Left ventricle myocardium inferior (tissue), 1 donor: Measurements from ENCODE around the gene FNDC1. TPM values are rescaled to one million over a fixed set of nuclear protein-coding genes. Genes with fewer than 3 reads are reported as not detected.
"Not testable (repeated sequence)": the region's sequence is repeated elsewhere in the genome, so short reads cannot be mapped to it uniquely, and the experiment has no call there.

Source experiments
- DNase-seq: peaks from one replicate; pipeline ENCODE4 v3.0.0-alpha.2; 2020
- H3K27ac ChIP-seq: fragments of 200-600 bp; replicated peaks from 2 replicates; pipeline ENCODE4 v1.8.0; 2021
- H3K27me3 ChIP-seq: fragments of 200-600 bp; 2 replicates; pipeline ENCODE4 v1.8.0; 2021; ENCODE audit warnings: low read depth
- H3K36me3 ChIP-seq: fragments of 200-600 bp; 2 replicates; pipeline ENCODE4 v1.8.0; 2021
- H3K4me1 ChIP-seq: fragments of 200-600 bp; 2 replicates; pipeline ENCODE4 v1.8.0; 2021
- H3K4me3 ChIP-seq: fragments of 200-600 bp; 2 replicates; pipeline ENCODE4 v1.8.0; 2021; ENCODE audit warnings: mild to moderate bottlenecking, moderate library complexity
- H3K9me3 ChIP-seq: fragments of 200-600 bp; replicated peaks from 2 replicates; pipeline ENCODE4 v1.8.0; 2021
- CTCF ChIP-seq: fragments of 200-600 bp; IDR thresholded peaks from 2 replicates; pipeline ENCODE4 v1.8.0; 2021; ENCODE audit warnings: antibody characterized with exemption, mild to moderate bottlenecking, borderline replicate concordance
- intact Hi-C: fragments of 100-400 bp; cut with micrococcal nuclease; formaldehyde crosslinking; loops from one replicate; pipeline ENCODE4 v1.11.0; 2022
- long read RNA-seq: library from polyadenylated mRNA; unstranded; transcript quantifications from one replicate; pipeline ENCODE4 v2.0.0, GENCODE V29; 2021
- total RNA-seq: library from RNA; stranded (reverse); fragmentation: NEBNext Ultra II Directional; extraction: Animal tissue kit (Norgen Biotek cat#: 25700); gene quantifications from one replicate; pipeline ENCODE4 v1.2.1, GENCODE V29; 2021
- donor health status: DM: no; HTN: yes; CAD: no; lungs with severe emphysema.

Gene FNDC1
- 1.8 TPM for total RNA-seq
- long read RNA-seq, result 0 reads

GRCh38 chr6:159169193-159169555 is at the start of gene FNDC1:
FNDC1 (plus strand) TSS chr6:159169400; CDS start chr6:159169597, 197 bp downstream.
- intact Hi-C loops, result no loop called here
- TF ChIP-seq CTCF, result no peak
- Histone ChIP-seq H3K27ac (peak within 1 kb of the TSS; percentile 41), H3K36me3 (no peaks in the 10 kb centered on the region), H3K4me3 (peak within 1 kb of the TSS; percentile 63), H3K27me3 (peaks cover 96% of the 10 kb centered on the region), H3K9me3 (no peaks in the 10 kb centered on the region), H3K4me1 (peaks cover 26% of the 10 kb centered on the region)
- DNase-seq, result peak; percentile 38

DNA sequence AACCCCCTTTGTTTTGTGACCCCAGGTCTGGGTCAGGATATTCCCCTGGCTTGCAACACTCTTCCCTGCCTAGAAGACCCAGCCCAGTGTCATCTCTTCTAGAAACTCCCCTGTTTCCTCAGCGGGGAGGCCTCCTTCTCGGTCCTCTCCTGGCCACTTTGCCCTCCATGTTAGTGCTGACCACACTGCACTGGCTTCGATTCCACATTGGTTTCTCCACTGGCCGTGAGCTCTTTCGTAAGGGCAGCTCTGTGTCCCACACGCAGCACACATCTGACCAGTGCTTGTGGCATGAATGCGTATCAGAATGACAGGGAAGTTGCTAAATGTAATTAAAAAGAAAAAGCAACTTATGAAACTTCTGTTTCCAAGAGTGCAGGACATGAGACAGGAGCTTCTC is 49.4 kb upstream of the FNDC1 start:
- Histone ChIP-seq H3K9me3 (no peaks in the 10 kb centered on the region), H3K27me3 (no peaks in the 10 kb centered on the region), H3K4me1 (peaks cover 39% of the 10 kb centered on the region), H3K4me3 (no peak overlapping the region), H3K36me3 (no peaks in the 10 kb centered on the region), H3K27ac (no peak overlapping the region)
- TF ChIP-seq CTCF, result no peak
- intact Hi-C loops, result no loop called here
- no peak for DNase-seq

- Histone ChIP-seq H3K9me3 (no peaks in the 10 kb centered on the region), H3K4me3 (no peak overlapping the region), H3K27ac (peak overlapping the region; percentile 82), H3K4me1 (peaks cover 49% of the 10 kb centered on the region), H3K27me3 (no peaks in the 10 kb centered on the region), H3K36me3 (no peaks in the 10 kb centered on the region)
- no peak for TF ChIP-seq CTCF
- no peak for DNase-seq
- intact Hi-C loops, result no loop called here
Observed at GRCh38 chr6:159121486-159121885, 47.7 kb upstream of the FNDC1 start.

GRCh38 chr6:159122453-159122852 is 46.7 kb upstream of the FNDC1 start:
- peaks cover 52% of the 10 kb centered on the region for H3K4me1 ChIP-seq

DNA sequence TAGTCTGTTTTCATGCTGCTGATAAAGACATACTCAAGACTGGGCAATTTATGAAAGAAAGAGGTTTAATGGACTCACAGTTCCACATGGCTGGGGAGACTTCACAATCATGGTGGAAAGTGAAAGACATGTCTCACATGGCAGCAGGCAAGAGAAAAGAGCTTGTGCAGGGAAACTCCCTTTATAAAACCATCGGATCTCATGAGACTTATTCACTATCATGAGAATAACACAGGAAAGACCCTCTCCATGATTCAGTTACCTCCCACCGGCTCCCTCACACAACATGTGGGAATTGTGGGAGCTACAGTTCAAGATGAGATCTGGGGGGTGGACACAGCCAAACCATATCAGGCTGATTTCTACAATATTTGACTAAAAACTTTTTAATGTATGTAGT is 45.4 kb upstream of the FNDC1 start:
- H3K9me3 ChIP-seq, H3K4me3 ChIP-seq, DNase-seq, H3K36me3 ChIP-seq, intact Hi-C loops, H3K27me3 ChIP-seq: not testable (repeated sequence)
- H3K27ac ChIP-seq, result peak overlapping the region; percentile 82
- H3K4me1 ChIP-seq, result peaks cover 53% of the 10 kb centered on the region

More at GRCh38 chr6:159122453-159122852, 46.7 kb upstream of the FNDC1 start:
- DNase-seq, result no peak
- intact Hi-C loops, result no loop called here
- Histone ChIP-seq H3K9me3 (no peaks in the 10 kb centered on the region), H3K4me3 (no peak overlapping the region), H3K36me3 (no peaks in the 10 kb centered on the region), H3K27ac (peak overlapping the region; percentile 82), H3K27me3 (no peaks in the 10 kb centered on the region)
- no peak for TF ChIP-seq CTCF

GRCh38 chr6:159125014-159125609 is 44.1 kb upstream of the FNDC1 start:
- Histone ChIP-seq H3K27ac (peak overlapping the region; percentile 93), H3K36me3 (no peaks in the 10 kb centered on the region), H3K4me3 (no peak overlapping the region), H3K4me1 (peaks cover 53% of the 10 kb centered on the region), H3K9me3 (no peaks in the 10 kb centered on the region), H3K27me3 (no peaks in the 10 kb centered on the region)
- peak; percentile 43 for TF ChIP-seq CTCF
- no peak for DNase-seq
- intact Hi-C loops, result no loop called here
